WTC11 (cell line): Measurements from ENCODE around the gene CARS1.

Experiments used
- CBFB ChIP-seq: sonication (generic); formaldehyde crosslinking; IDR thresholded peaks from 2 replicates; pipeline ENCODE4 v1.8.1; 2022; ENCODE audit warnings: mild to moderate bottlenecking, low read depth, missing genetic modification reagents
- FOXP1 ChIP-seq: sonication (generic); formaldehyde crosslinking; IDR thresholded peaks from 2 replicates; pipeline ENCODE4 v1.8.0; 2022; ENCODE audit warnings: missing genetic modification reagents, mild to moderate bottlenecking, moderate library complexity, borderline replicate concordance
- JUN ChIP-seq: sonication (generic); formaldehyde crosslinking; IDR thresholded peaks from 2 replicates; pipeline ENCODE4 v1.8.0; 2023; ENCODE audit warnings: mild to moderate bottlenecking, missing genetic modification reagents
- SMAD3 ChIP-seq: sonication (generic); formaldehyde crosslinking; IDR thresholded peaks from 2 replicates; pipeline ENCODE4 v1.8.0; 2022; ENCODE audit warnings: missing genetic modification reagents, mild to moderate bottlenecking, borderline replicate concordance
- TCF7 ChIP-seq: sonication (generic); formaldehyde crosslinking; IDR thresholded peaks from 2 replicates; pipeline ENCODE4 v1.8.0; 2022; ENCODE audit warnings: mild to moderate bottlenecking, low read depth, missing genetic modification reagents, moderate library complexity
- TP53 ChIP-seq: sonication (generic); formaldehyde crosslinking; IDR thresholded peaks from 2 replicates; pipeline ENCODE4 v1.8.1; 2023; ENCODE audit warnings: mild to moderate bottlenecking, missing genetic modification reagents
- ZBTB21 ChIP-seq: sonication (generic); formaldehyde crosslinking; IDR thresholded peaks from 2 replicates; pipeline ENCODE4 v1.8.1; 2023; ENCODE audit warnings: mild to moderate bottlenecking, missing genetic modification reagents, borderline replicate concordance
- TF ChIP-seq, protein P1 (sequence below): fragments of 200-600 bp; IDR thresholded peaks from 2 replicates; pipeline ENCODE4 v1.8.0; 2022; ENCODE audit warnings: antibody characterized with exemption
- TF ChIP-seq, protein P2 (sequence below): sonication (generic); formaldehyde crosslinking; IDR thresholded peaks from 2 replicates; pipeline ENCODE4 v1.8.0; 2022; ENCODE audit warnings: mild to moderate bottlenecking, missing genetic modification reagents
- TF ChIP-seq, protein P3 (sequence below): sonication (generic); formaldehyde crosslinking; conservative IDR thresholded peaks from 2 replicates; pipeline ENCODE4 v1.8.1; 2022; ENCODE audit warnings: mild to moderate bottlenecking, missing genetic modification reagents
- TF ChIP-seq, protein P4 (sequence below): sonication (generic); formaldehyde crosslinking; IDR thresholded peaks from 2 replicates; pipeline ENCODE4 v1.8.0; 2023; ENCODE audit warnings: missing genetic modification reagents, mild to moderate bottlenecking, borderline replicate concordance
- TF ChIP-seq, protein P5 (sequence below): sonication (generic); formaldehyde crosslinking; IDR thresholded peaks from 2 replicates; pipeline ENCODE4 v1.8.0; 2022; ENCODE audit warnings: mild to moderate bottlenecking, missing genetic modification reagents
- TF ChIP-seq, protein P6 (sequence below): fragments of 250-450 bp; sonication (Bioruptor Pico); IDR thresholded peaks from 2 replicates; pipeline ENCODE4 v1.9.0; 2021; ENCODE audit warnings: mild to moderate bottlenecking

DNA sequence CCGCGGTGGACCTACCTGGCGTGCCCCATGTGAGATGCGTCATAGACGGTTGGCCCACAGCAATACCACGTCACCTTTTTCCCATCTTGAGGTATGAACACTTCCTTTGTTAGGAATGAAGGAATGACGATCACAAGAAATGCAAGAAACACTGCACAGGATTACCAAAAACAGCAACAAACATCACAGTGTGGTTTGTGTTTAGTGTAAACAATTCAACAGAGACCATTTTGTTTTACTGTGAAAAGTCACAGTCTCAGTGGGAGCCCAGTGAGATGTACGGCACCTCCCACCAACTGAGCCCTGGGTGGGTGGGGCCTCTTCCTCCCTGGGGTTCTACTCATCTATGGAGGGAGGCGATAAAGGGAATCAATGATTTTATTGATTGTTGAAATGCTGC is 16.3 kb downstream of the CARS1 start:
- TF ChIP-seq SMAD3 (CRISPR knock-in tag), result no peak
- TF ChIP-seq, protein P1, sequence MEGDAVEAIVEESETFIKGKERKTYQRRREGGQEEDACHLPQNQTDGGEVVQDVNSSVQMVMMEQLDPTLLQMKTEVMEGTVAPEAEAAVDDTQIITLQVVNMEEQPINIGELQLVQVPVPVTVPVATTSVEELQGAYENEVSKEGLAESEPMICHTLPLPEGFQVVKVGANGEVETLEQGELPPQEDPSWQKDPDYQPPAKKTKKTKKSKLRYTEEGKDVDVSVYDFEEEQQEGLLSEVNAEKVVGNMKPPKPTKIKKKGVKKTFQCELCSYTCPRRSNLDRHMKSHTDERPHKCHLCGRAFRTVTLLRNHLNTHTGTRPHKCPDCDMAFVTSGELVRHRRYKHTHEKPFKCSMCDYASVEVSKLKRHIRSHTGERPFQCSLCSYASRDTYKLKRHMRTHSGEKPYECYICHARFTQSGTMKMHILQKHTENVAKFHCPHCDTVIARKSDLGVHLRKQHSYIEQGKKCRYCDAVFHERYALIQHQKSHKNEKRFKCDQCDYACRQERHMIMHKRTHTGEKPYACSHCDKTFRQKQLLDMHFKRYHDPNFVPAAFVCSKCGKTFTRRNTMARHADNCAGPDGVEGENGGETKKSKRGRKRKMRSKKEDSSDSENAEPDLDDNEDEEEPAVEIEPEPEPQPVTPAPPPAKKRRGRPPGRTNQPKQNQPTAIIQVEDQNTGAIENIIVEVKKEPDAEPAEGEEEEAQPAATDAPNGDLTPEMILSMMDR, result no peak
- TF ChIP-seq, protein P2, sequence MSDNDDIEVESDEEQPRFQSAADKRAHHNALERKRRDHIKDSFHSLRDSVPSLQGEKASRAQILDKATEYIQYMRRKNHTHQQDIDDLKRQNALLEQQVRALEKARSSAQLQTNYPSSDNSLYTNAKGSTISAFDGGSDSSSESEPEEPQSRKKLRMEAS (CRISPR knock-in tag), result no peak
- no peak for TF ChIP-seq TCF7 (CRISPR knock-in tag)
- TF ChIP-seq, protein P3, sequence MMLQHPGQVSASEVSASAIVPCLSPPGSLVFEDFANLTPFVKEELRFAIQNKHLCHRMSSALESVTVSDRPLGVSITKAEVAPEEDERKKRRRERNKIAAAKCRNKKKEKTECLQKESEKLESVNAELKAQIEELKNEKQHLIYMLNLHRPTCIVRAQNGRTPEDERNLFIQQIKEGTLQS (CRISPR knock-in tag), result no peak
- TF ChIP-seq, protein P4, sequence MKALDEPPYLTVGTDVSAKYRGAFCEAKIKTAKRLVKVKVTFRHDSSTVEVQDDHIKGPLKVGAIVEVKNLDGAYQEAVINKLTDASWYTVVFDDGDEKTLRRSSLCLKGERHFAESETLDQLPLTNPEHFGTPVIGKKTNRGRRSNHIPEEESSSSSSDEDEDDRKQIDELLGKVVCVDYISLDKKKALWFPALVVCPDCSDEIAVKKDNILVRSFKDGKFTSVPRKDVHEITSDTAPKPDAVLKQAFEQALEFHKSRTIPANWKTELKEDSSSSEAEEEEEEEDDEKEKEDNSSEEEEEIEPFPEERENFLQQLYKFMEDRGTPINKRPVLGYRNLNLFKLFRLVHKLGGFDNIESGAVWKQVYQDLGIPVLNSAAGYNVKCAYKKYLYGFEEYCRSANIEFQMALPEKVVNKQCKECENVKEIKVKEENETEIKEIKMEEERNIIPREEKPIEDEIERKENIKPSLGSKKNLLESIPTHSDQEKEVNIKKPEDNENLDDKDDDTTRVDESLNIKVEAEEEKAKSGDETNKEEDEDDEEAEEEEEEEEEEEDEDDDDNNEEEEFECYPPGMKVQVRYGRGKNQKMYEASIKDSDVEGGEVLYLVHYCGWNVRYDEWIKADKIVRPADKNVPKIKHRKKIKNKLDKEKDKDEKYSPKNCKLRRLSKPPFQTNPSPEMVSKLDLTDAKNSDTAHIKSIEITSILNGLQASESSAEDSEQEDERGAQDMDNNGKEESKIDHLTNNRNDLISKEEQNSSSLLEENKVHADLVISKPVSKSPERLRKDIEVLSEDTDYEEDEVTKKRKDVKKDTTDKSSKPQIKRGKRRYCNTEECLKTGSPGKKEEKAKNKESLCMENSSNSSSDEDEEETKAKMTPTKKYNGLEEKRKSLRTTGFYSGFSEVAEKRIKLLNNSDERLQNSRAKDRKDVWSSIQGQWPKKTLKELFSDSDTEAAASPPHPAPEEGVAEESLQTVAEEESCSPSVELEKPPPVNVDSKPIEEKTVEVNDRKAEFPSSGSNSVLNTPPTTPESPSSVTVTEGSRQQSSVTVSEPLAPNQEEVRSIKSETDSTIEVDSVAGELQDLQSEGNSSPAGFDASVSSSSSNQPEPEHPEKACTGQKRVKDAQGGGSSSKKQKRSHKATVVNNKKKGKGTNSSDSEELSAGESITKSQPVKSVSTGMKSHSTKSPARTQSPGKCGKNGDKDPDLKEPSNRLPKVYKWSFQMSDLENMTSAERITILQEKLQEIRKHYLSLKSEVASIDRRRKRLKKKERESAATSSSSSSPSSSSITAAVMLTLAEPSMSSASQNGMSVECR (CRISPR knock-in tag), result no peak
- TF ChIP-seq FOXP1, result no peak
- no peak for TF ChIP-seq TP53 (CRISPR knock-in tag)
- TF ChIP-seq JUN, result no peak
- TF ChIP-seq ZBTB21 (CRISPR knock-in tag), result no peak
- TF ChIP-seq, protein P5, sequence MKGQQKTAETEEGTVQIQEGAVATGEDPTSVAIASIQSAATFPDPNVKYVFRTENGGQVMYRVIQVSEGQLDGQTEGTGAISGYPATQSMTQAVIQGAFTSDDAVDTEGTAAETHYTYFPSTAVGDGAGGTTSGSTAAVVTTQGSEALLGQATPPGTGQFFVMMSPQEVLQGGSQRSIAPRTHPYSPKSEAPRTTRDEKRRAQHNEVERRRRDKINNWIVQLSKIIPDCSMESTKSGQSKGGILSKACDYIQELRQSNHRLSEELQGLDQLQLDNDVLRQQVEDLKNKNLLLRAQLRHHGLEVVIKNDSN (CRISPR knock-in tag), result no peak
- TF ChIP-seq, protein P6, sequence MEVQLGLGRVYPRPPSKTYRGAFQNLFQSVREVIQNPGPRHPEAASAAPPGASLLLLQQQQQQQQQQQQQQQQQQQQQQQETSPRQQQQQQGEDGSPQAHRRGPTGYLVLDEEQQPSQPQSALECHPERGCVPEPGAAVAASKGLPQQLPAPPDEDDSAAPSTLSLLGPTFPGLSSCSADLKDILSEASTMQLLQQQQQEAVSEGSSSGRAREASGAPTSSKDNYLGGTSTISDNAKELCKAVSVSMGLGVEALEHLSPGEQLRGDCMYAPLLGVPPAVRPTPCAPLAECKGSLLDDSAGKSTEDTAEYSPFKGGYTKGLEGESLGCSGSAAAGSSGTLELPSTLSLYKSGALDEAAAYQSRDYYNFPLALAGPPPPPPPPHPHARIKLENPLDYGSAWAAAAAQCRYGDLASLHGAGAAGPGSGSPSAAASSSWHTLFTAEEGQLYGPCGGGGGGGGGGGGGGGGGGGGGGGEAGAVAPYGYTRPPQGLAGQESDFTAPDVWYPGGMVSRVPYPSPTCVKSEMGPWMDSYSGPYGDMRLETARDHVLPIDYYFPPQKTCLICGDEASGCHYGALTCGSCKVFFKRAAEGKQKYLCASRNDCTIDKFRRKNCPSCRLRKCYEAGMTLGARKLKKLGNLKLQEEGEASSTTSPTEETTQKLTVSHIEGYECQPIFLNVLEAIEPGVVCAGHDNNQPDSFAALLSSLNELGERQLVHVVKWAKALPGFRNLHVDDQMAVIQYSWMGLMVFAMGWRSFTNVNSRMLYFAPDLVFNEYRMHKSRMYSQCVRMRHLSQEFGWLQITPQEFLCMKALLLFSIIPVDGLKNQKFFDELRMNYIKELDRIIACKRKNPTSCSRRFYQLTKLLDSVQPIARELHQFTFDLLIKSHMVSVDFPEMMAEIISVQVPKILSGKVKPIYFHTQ, result no peak
- no peak for TF ChIP-seq CBFB (CRISPR knock-in tag)
